ENCODE measurements around the gene REC114.

GRCh38 chr15:73437543-73438109 lies 5.3 kb upstream of the REC114 start:
- TF ChIP-seq POLR2AphosphoS5 (IDR thresholded peaks at IDR 0.05; ENCODE audit: low read depth, low read length) = no peak
- no peak for TF ChIP-seq REST (IDR thresholded peaks at IDR 0.05; ENCODE audit: insufficient read depth in 1 of 2, low read depth in 2 of 2, low read length in 2 of 2)
- no peak for TF ChIP-seq TAF1 (IDR thresholded peaks at IDR 0.05; ENCODE audit: borderline replicate concordance, insufficient read depth, low read length)

Data from PFSK-1 (cell line).